Ectodermal cell (in vitro differentiated cells): ENCODE results near the gene ULBP2.
"Not testable (repeated sequence)": the region's sequence is repeated elsewhere in the genome, so short reads cannot be mapped to it uniquely, and the experiment has no call there.

Experiments used
- H3K27ac ChIP-seq: 2 replicates; pipeline ENCODE4 v1.7.0; 2013; ENCODE audit warnings: mild to moderate bottlenecking, low read depth, low read length; ENCODE audit not compliant: insufficient read depth, poor library complexity, severe bottlenecking
- H3K27me3 ChIP-seq: 2 replicates; pipeline ENCODE4 v1.7.0; 2013; ENCODE audit warnings: mild to moderate bottlenecking, low read length; ENCODE audit not compliant: insufficient read depth, control insufficient read depth, poor library complexity, severe bottlenecking
- H3K36me3 ChIP-seq: one replicate; pipeline ENCODE4 v1.7.0; 2013; ENCODE audit warnings: low read length; ENCODE audit not compliant: control insufficient read depth, insufficient read depth
- H3K4me1 ChIP-seq: one replicate; pipeline ENCODE4 v1.7.0; 2013; ENCODE audit warnings: low read length; ENCODE audit not compliant: control insufficient read depth, insufficient read depth
- H3K4me3 ChIP-seq: 2 replicates; pipeline ENCODE4 v1.7.0; 2013; ENCODE audit warnings: low read depth, low read length, control low read depth; ENCODE audit not compliant: insufficient read depth
- H3K9me3 ChIP-seq: 2 replicates; pipeline ENCODE4 v1.7.0; 2013; ENCODE audit warnings: mild to moderate bottlenecking, low read length, moderate library complexity; ENCODE audit not compliant: control insufficient read depth
- WGBS, 2 experiments: methylation state at CpG; one replicate each; pipeline ENCODE4 v1.1.7; 2013; ENCODE audit warnings: missing lambda C conversion rate in 2 of 2; 5-methylcytosine and 5-hydroxymethylcytosine counted together

ULBP2 gene

DNA sequence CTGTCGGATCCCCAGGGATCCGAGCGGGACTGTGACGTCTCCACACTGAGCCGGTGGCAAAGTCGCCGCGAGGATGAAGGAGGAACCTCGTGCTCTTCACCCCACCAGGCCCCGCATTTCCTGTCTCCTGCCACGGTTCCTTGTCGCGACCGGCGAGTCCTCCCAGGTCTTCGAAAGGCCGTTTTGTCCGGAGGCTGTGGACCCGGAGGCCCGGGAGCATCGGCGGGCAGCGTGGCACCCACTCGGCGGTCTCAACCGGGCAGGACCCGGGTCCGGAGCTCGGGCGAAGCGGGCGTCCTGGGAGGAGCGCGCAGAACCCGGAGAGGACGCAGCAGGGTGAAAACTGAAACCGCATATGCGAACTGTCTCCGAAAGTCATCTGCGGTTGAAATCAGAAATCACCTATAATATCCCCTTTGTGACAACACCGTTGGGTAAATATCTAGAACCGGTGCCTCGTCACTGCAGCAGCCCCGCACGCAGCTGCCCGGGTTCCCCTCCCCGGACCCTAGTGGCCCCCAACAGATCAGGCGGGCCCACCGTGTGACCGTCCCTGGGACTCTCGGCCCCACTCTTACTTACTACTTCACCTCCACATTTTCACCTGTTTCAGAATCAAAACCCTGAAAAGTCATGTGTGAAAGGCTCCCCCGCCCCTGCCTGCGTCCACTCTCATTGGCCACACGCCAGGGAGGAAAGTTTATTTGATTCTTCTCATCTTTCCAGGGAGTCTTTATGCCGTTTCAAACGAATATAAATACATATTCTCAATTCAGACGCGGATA, 3.1 kb upstream of the ULBP2 start:
- Histone ChIP-seq H3K4me3 (peak overlapping the region; percentile 15), H3K9me3 (no peaks in the 10 kb centered on the region), H3K4me1 (no peaks in the 10 kb centered on the region), H3K27ac (no peak overlapping the region), H3K27me3 (peaks cover 100% of the 10 kb centered on the region), H3K36me3 (no peaks in the 10 kb centered on the region)
- 3% methylated on average over 58 of the region's 58 CpGs for WGBS, 2 experiments

DNA sequence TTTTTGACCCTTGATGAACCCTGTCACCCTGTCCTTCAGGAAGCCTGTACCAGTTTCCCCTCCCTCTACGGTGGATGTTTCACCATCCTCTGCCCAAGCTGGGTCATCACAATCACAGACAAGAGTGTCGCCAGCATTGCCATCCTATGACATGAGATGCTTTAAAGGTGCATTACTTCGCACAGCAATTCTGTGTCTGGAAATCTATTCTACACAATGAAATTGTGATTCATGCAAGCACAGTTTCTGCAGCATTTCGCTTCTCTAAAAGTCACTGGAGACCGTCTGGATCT, 2.5 kb upstream of the ULBP2 start:
- Histone ChIP-seq H3K4me3 (no peak overlapping the region), H3K36me3 (no peaks in the 10 kb centered on the region), H3K27me3 (peaks cover 98% of the 10 kb centered on the region), H3K27ac (no peak overlapping the region), H3K9me3 (no peaks in the 10 kb centered on the region), H3K4me1 (no peaks in the 10 kb centered on the region)
- 32 to 36% methylated on average over 5 of the region's 5 CpGs for WGBS, 2 experiments

DNA sequence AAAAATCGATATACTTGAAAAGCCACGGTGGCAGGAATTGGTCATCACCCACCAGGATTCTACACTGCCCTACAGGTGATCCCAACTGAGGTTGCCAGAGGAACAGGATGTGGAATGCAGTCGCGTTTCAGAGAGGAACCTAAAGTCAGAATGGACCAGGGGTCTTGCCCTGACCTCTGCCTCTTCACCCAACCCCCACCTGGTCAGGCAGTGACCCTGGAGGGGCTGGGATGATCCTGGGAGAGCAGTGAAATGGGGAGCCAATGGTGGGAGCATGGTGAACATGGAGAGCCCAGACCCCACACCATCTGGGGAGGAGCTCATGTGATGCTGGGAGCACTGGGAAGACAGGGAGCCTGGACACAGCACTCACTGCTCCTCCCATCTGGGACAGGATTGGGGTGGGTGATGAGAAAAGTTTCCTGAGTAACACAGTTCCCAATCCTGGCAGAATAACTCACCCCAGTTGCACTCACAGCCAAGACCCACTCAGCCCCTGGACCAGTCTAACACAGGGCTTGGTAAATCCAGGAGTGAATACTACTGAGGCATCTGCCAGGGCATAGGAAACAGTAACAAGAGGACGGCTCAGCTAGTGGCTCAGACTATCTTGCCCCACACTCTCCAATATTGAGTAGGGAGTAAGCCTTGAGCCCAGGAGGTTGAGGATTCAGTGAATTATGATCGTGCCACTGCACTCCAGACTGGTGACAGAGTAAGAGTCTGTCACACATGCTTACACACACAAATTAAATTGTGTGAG, 1.7 kb upstream of the ULBP2 start:
- Histone ChIP-seq H3K4me3 (no peak overlapping the region), H3K27ac (no peak overlapping the region), H3K9me3 (no peaks in the 10 kb centered on the region), H3K27me3 (peaks cover 90% of the 10 kb centered on the region), H3K36me3 (no peaks in the 10 kb centered on the region), H3K4me1 (no peaks in the 10 kb centered on the region)
- WGBS, 2 experiments: 27 to 31% methylated on average over 6 of the region's 6 CpGs

DNA sequence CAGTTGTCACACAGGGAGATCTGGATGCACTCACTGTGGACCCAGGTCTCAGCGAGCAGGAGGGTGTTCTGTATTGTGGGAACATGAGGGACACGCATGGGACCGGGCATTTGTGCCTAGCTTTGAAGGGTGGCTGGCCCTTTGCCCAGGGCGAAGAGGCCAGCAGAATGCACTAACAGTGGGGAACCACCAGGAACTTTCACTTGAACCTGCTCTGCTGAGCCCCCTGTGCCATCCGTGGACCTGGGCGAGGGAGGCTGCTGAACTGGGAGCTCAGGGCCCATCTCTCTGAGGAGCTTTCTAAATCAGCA, 1.2 kb upstream of the ULBP2 start:
- Histone ChIP-seq H3K9me3 (no peaks in the 10 kb centered on the region), H3K36me3 (no peaks in the 10 kb centered on the region), H3K4me3 (no peak overlapping the region), H3K27me3 (peaks cover 88% of the 10 kb centered on the region), H3K4me1 (no peaks in the 10 kb centered on the region), H3K27ac (no peak overlapping the region)
- 24 to 29% methylated on average over 6 of the region's 6 CpGs for WGBS, 2 experiments

DNA sequence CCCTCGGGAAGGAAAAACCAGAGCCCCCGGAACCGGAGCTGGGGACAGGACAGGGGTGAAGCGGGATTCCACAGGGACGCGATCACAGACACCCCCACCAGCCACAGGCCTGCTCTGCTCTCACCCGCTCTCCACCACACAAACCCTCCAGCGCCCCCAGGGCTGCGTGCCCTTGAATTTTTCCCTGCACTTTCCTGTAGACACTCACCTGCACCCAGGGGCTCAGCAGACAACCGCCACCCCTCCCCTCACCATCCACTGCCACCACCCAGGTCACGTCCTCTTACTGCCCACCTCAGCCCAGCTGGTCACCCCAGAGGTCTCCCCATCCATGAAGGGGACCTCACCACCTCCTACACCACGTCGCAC, 631 bp downstream of the ULBP2 start:
- Histone ChIP-seq H3K9me3 (no peaks in the 10 kb centered on the region), H3K36me3 (no peaks in the 10 kb centered on the region), H3K27ac (no peak overlapping the region), H3K4me1 (no peaks in the 10 kb centered on the region), H3K27me3 (peaks cover 82% of the 10 kb centered on the region), H3K4me3 (peak overlapping the region; percentile 47)
- WGBS, 2 experiments: 9 to 12% methylated on average over 12 to 13 of the region's 13 CpGs

DNA sequence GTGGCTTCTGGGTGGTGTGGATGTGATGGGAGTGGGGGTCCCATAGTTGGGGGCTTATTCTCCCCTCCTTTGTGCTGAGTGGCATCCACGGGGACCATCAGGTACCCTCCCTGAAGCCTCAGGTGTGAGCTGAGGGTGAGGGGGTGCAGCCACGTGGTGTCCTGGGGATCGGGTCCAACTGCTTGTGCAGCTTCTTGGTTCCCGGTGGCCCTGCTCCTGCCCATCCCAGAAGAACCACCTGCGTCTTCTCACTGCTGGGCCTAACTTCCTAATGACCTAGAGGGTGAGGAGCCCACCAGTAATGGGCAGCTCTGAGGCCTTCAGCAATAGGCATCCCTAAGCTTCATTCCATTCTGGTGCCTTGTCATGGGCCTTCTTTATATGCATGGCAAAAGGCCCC, 1.5 kb downstream of the ULBP2 start:
- WGBS, 2 experiments: 76 to 83% methylated on average over 5 of the region's 5 CpGs
- H3K4me1 ChIP-seq, H3K36me3 ChIP-seq, H3K27ac ChIP-seq, H3K4me3 ChIP-seq, H3K9me3 ChIP-seq: not testable (repeated sequence)
- H3K27me3 ChIP-seq: peaks cover 81% of the 10 kb centered on the region

DNA sequence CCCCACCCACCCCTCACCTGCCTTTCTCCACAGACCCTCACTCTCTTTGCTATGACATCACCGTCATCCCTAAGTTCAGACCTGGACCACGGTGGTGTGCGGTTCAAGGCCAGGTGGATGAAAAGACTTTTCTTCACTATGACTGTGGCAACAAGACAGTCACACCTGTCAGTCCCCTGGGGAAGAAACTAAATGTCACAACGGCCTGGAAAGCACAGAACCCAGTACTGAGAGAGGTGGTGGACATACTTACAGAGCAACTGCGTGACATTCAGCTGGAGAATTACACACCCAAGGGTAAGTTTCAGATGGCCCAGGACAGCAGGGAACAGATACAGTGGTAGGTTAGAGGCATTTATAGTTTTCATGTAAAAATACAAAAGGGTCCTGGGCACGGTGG, 3.5 kb downstream of the ULBP2 start:
- H3K4me3 ChIP-seq, H3K9me3 ChIP-seq, H3K36me3 ChIP-seq, H3K27ac ChIP-seq, H3K4me1 ChIP-seq: not testable (repeated sequence)
- 80 to 88% methylated on average over 3 to 4 of the region's 6 CpGs for WGBS, 2 experiments
- peaks cover 80% of the 10 kb centered on the region for H3K27me3 ChIP-seq

DNA sequence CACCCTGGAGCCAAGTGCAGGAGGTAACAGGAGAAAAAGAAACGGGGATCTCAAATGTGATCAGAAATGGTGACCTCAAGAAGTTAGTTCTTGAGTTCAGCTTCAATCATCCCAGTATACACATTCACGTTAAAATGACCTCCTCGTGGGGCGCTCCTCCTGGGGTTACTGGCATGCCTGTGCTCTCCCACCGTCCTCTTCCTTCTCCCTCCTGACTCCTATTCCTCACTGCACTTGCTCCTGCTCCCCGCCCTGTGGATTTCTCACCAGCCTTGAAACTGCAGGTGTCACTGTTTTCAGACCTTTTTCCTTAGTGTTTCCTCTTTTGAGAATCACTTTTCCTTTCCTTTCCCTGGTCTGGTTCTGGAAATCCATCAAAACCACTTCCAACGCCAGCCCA, 4.8 kb downstream of the ULBP2 start:
- not testable (repeated sequence) for H3K4me3 ChIP-seq, H3K9me3 ChIP-seq, H3K27ac ChIP-seq, H3K4me1 ChIP-seq, H3K36me3 ChIP-seq
- 65 to 68% methylated on average over 7 of the region's 7 CpGs for WGBS, 2 experiments
- peaks cover 80% of the 10 kb centered on the region for H3K27me3 ChIP-seq

DNA sequence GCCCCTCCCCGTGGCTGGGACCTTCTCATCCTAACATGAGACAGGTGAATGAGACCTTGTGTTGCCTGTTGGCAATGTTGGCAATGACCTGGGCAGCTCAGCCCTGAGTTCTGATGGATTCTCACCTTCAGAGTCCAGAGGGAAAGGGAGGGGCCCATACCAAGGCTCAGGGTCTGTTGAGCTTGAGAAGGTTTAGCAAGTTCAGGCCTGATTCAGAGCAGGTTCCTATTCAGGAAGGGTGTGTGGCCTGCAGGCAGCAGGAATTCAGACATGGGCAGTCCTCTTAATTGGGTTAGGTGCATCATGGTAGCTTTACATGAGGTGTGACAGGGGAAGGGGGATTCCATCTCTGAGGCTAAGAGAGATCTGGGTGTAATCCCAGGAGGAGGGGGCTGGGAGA, 5.7 kb downstream of the ULBP2 start:
- not testable (repeated sequence) for H3K4me3 ChIP-seq, H3K36me3 ChIP-seq, H3K9me3 ChIP-seq, H3K27ac ChIP-seq, H3K4me1 ChIP-seq
- WGBS, 2 experiments: no CpG with 5 or more reads among the region's 1 CpG
- peaks cover 80% of the 10 kb centered on the region for H3K27me3 ChIP-seq

DNA sequence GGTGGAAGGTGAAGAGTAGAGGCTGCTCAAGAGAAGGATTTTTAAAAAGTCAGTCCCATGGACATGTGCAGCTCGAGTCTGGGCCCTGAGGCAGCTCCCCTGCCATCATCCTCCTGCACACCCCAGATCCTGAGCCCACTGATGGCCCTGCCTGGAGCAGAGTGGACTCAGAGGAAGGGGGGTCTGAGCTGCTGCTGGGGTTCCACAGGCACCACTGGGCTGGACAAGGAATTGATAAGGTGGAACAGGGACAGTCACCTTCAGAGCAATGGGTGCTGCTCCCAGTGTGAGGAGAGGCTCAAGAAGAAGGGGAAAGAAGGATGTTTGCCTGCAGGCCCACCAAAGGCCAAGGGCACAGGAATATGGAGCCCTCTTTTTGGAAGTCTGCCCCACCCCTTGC, 6.2 kb downstream of the ULBP2 start:
- WGBS, 2 experiments: 59 to 75% methylated on average over 1 of the region's 1 CpG
- no peaks in the 10 kb centered on the region for H3K4me1 ChIP-seq
- H3K36me3 ChIP-seq: no peaks in the 10 kb centered on the region
- H3K4me3 ChIP-seq: no peak overlapping the region
- H3K27ac ChIP-seq: no peak overlapping the region
- H3K9me3 ChIP-seq: no peaks in the 10 kb centered on the region
- peaks cover 80% of the 10 kb centered on the region for H3K27me3 ChIP-seq
